GM20000 (cell line): ENCODE measurements around the gene CASKIN1.

Experiments used
- DNase-seq: peaks from one replicate; pipeline ENCODE4 v3.0.0; 2012; ENCODE audit warnings: low spot score
- CTCF ChIP-seq: IDR thresholded peaks from 2 replicates; pipeline ENCODE4 v1.5.1; 2012; ENCODE audit warnings: mild to moderate bottlenecking, control low read depth; ENCODE audit errors: extremely low read depth, missing control alignments

CASKIN1 gene

GRCh38 chr16:2210386-2211365, 14.3 kb upstream of the CASKIN1 start, which contains the start of gene BRICD5:
BRICD5 (minus strand) TSS chr16:2210863; CDS start chr16:2210833, 30 bp downstream.
- DNase-seq: no peak

DNA sequence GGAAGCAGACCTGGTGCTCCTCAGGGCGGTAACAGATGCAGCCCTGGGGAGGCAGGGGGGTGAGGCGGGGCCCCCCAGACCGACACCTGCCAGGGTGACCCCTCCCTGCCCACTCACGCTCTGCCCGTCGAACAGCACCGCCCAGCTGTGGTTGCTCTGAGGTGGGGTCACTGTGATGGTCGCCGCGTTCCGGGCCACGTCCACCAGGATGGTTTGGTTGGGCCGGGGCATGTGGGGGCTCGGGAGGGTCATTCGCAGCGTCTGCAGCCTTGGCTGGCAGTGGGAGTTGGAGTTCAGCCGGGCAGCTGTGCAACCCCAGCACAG, 13.6 kb upstream of the CASKIN1 start:
- no peak for TF ChIP-seq CTCF
- no peak for DNase-seq

More at GRCh38 chr16:2210386-2211365, 14.3 kb upstream of the CASKIN1 start, which contains the start of gene BRICD5:
- no peak for TF ChIP-seq CTCF

DNA sequence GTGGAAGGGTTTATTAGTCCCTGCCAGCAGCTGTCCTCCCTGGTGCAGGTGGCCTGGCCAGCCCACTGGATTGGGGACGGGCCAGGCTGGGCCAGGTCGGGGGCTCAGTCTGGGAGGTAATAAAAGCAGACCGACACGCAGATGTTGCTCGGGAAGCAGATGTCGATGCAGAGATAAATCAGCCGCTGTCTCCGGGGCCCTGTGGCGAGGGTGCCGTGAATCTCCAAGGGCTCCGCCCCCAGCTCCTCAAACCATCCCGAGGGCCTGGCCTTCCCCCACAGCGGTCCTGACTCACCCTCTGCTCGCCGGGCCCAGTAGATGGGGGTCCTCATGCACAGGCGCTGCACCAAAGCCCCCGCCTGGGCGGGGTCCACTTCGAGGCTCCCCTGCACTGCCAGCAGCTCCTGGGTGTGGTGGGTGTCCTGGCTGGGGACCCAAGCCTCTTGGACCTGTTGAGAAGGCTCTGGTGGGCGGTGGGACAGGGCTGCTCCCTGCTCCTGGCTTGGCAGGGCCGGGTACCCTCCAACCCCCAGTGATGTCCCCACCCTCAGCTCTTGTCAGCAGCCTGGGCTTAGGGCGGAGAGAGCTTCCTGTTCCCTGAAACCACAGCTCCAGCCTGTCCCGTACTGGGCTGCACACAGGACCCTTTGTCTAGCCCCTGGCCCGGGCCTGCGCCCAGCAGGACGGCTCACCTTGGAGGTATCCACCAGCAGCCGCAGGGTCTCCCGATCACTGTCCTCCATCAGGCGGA, 13.0 kb upstream of the CASKIN1 start:
- DNase-seq: no peak
- no peak for TF ChIP-seq CTCF

GRCh38 chr16:2208772-2209171, 12.4 kb upstream of the CASKIN1 start:
- no peak for TF ChIP-seq CTCF
- no peak for DNase-seq

- DNase-seq: no peak
- TF ChIP-seq CTCF: no peak
Measured at GRCh38 chr16:2208308-2208707, 11.9 kb upstream of the CASKIN1 start.

- TF ChIP-seq CTCF: no peak
Measured at GRCh38 chr16:2207872-2208271, 11.5 kb upstream of the CASKIN1 start.

GRCh38 chr16:2206780-2207433, 10.5 kb upstream of the CASKIN1 start:
- no peak for DNase-seq
- no peak for TF ChIP-seq CTCF

More at GRCh38 chr16:2207872-2208271, 11.5 kb upstream of the CASKIN1 start:
- DNase-seq: no peak
